OCI-M2 (cell line): ENCODE measurements around the gene MTHFD2L.

ENCODE experiments used
- DNase-seq: peaks from one replicate; lab custom pipeline; 2025; ENCODE audit not compliant: unreplicated experiment; lab: John Stamatoyannopoulos, UW

Gene MTHFD2L

GRCh38 chr4:74297539-74297938 is 139.6 kb downstream of the MTHFD2L start:
- no peak for DNase-seq

GRCh38 chr4:74304095-74304625 is 146.2 kb downstream of the MTHFD2L start:
- no peak for DNase-seq

GRCh38 chr4:74305000-74305399 is 147.1 kb downstream of the MTHFD2L start:
- DNase-seq = no peak

GRCh38 chr4:74307170-74307569 is 149.3 kb downstream of the MTHFD2L start:
- DNase-seq = no peak

GRCh38 chr4:74308215-74308614 is 150.3 kb downstream of the MTHFD2L start, which contains the start of gene EPGN:
Gene EPGN (plus strand): TSS chr4:74308470. CDS start chr4:74308534, 64 bp downstream.
- DNase-seq = no peak

GRCh38 chr4:74309223-74309622 is 151.3 kb downstream of the MTHFD2L start:
- no peak for DNase-seq

GRCh38 chr4:74311696-74312313 is 153.9 kb downstream of the MTHFD2L start:
- DNase-seq = peak; percentile 6

GRCh38 chr4:74314329-74314728 is 156.4 kb downstream of the MTHFD2L start:
- no peak for DNase-seq

- DNase-seq = no peak
Measured at GRCh38 chr4:74314944-74315343, 157.0 kb downstream of the MTHFD2L start.

GRCh38 chr4:74315376-74315775 is 157.5 kb downstream of the MTHFD2L start:
- no peak for DNase-seq

GRCh38 chr4:74316397-74316796 is 158.5 kb downstream of the MTHFD2L start:
- DNase-seq = no peak

GRCh38 chr4:74317616-74318246 is 159.8 kb downstream of the MTHFD2L start:
- DNase-seq = no peak

GRCh38 chr4:74318276-74318675 is 160.4 kb downstream of the MTHFD2L start:
- DNase-seq = no peak

- no peak for DNase-seq
Measured at GRCh38 chr4:74319470-74319869, 161.6 kb downstream of the MTHFD2L start.

GRCh38 chr4:74320559-74321118 is 162.7 kb downstream of the MTHFD2L start:
- DNase-seq = no peak

- no peak for DNase-seq
Measured at GRCh38 chr4:74322301-74322700, 164.4 kb downstream of the MTHFD2L start.

GRCh38 chr4:74323663-74324062 is 165.7 kb downstream of the MTHFD2L start:
- DNase-seq = no peak

- DNase-seq = no peak
Measured at GRCh38 chr4:74324262-74324661, 166.3 kb downstream of the MTHFD2L start.

GRCh38 chr4:74325886-74326285 is 168.0 kb downstream of the MTHFD2L start:
- no peak for DNase-seq

- no peak for DNase-seq
Measured at GRCh38 chr4:74327762-74328161, 169.8 kb downstream of the MTHFD2L start.

- DNase-seq = no peak
Measured at GRCh38 chr4:74328501-74328900, 170.6 kb downstream of the MTHFD2L start.

- no peak for DNase-seq
Measured at GRCh38 chr4:74329307-74329706, 171.4 kb downstream of the MTHFD2L start.
